B cell (primary cell): ENCODE results near the gene LCE5A.
"Not testable (repeated sequence)": the region's sequence is repeated elsewhere in the genome, so short reads cannot be mapped to it uniquely, and the experiment has no call there.

Experiments
- CTCF ChIP-seq: fragments of 200-600 bp; IDR thresholded peaks from one replicate; pipeline ENCODE4 v1.8.0; 2022; ENCODE audit warnings: antibody characterized with exemption, mild to moderate bottlenecking
- EZH2 ChIP-seq: IDR thresholded peaks from 2 replicates; pipeline ENCODE4 v1.6.1; 2012; ENCODE audit warnings: borderline replicate concordance, low read depth, mild to moderate bottlenecking, moderate library complexity, low read length; ENCODE audit not compliant: insufficient read depth, poor library complexity, severe bottlenecking

- TF ChIP-seq CTCF, EZH2: not testable (repeated sequence)
Measured at GRCh38 chr1:152491537-152491936, 19.1 kb upstream of the LCE5A start.
